NAMALWA (cell line): ENCODE data around the gene TMEM179.

Experiments
- DNase-seq: peaks from one replicate; pipeline ENCODE4 v3.0.0-alpha.2; 2015; ENCODE audit warnings: low spot score

Gene TMEM179

GRCh38 chr14:104569435-104569834, 35.1 kb downstream of the TMEM179 start:
- no peak for DNase-seq

- no peak for DNase-seq
These were observed 36.0 kb downstream of the TMEM179 start for GRCh38 chr14:104568620-104569019.

- DNase-seq = no peak
These were observed 36.7 kb downstream of the TMEM179 start for GRCh38 chr14:104567957-104568225.

- no peak for DNase-seq
These were observed 37.2 kb downstream of the TMEM179 start for GRCh38 chr14:104567141-104567956.

- no peak for DNase-seq
These were observed 39.6 kb downstream of the TMEM179 start for GRCh38 chr14:104564744-104565679.

GRCh38 chr14:104563742-104564615, 40.6 kb downstream of the TMEM179 start:
- DNase-seq = peak; percentile 51

- no peak for DNase-seq
These were observed 41.3 kb downstream of the TMEM179 start for GRCh38 chr14:104563191-104563741.

- DNase-seq = no peak
These were observed 42.0 kb downstream of the TMEM179 start for GRCh38 chr14:104562606-104563005.

GRCh38 chr14:104561632-104562495, 42.7 kb downstream of the TMEM179 start:
- DNase-seq = no peak

- no peak for DNase-seq
These were observed 43.4 kb downstream of the TMEM179 start for GRCh38 chr14:104561124-104561557.

GRCh38 chr14:104560586-104560945, 44.0 kb downstream of the TMEM179 start:
- no peak for DNase-seq

- no peak for DNase-seq
These were observed 44.6 kb downstream of the TMEM179 start for GRCh38 chr14:104559804-104560585.

GRCh38 chr14:104559028-104559803, 45.4 kb downstream of the TMEM179 start:
- DNase-seq = no peak

- DNase-seq = no peak
These were observed 46.1 kb downstream of the TMEM179 start for GRCh38 chr14:104558231-104559027.

- no peak for DNase-seq
These were observed 46.8 kb downstream of the TMEM179 start for GRCh38 chr14:104557766-104558165.

- DNase-seq = no peak
These were observed 47.5 kb downstream of the TMEM179 start for GRCh38 chr14:104557086-104557485.

- DNase-seq = no peak
These were observed 48.1 kb downstream of the TMEM179 start for GRCh38 chr14:104556256-104557021.
